Gastroesophageal sphincter (tissue), 2 donors: ENCODE data around the gene EPAS1.

Source experiments
- EP300 ChIP-seq: sonication (generic); formaldehyde crosslinking; IDR thresholded peaks from one replicate; pipeline ENCODE4 v1.6.1; 2017; ENCODE audit warnings: antibody characterized with exemption, mild to moderate bottlenecking
- POLR2AphosphoS5 ChIP-seq: sonication (generic); formaldehyde crosslinking; IDR thresholded peaks from one replicate; pipeline ENCODE4 v1.6.1; 2017; ENCODE audit warnings: antibody characterized with exemption

DNA sequence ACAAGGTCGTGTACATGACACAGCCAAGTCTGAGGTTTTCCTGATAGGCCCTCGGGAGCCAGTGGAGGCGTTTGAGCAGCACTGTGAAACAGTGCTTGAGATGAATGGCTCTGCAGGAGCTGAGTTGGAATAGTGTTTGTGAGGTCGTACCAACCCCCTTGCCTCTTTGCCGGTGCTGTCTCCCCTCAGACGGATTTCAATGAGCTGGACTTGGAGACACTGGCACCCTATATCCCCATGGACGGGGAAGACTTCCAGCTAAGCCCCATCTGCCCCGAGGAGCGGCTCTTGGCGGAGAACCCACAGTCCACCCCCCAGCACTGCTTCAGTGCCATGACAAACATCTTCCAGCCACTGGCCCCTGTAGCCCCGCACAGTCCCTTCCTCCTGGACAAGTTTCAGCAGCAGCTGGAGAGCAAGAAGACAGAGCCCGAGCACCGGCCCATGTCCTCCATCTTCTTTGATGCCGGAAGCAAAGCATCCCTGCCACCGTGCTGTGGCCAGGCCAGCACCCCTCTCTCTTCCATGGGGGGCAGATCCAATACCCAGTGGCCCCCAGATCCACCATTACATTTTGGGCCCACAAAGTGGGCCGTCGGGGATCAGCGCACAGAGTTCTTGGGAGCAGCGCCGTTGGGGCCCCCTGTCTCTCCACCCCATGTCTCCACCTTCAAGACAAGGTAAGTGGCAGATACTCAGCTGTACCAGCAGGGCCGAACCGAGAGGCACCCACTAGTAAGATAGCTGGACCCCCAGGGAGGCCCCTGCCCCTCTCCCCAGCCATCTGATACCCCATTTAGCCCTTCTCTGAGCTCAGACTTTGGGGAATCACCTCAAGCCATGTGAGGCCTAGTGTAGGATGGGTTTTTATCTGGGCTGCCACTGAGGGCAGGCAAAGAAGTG lies 83.1 kb downstream of the EPAS1 start:
- no peak for TF ChIP-seq POLR2AphosphoS5
- TF ChIP-seq EP300: no peak
